Suprapubic skin (tissue), 4 donors: ENCODE results near the gene MACC1. TPM values are rescaled to one million over a fixed set of nuclear protein-coding genes. Genes with fewer than 3 reads are reported as not detected.
A peak's percentile ranks its signal among the peaks of the same experiment; 100 is the strongest.

ENCODE experiments used
- DNase-seq, 2 donors: peaks; one replicate each; pipeline ENCODE4 v3.0.0-alpha.2; 2019; ENCODE audit warnings: low spot score in 2 of 2
- H3K27ac ChIP-seq: fragments of 200-600 bp; sonication (generic); one replicate; pipeline ENCODE4 v1.5.1; 2019
- H3K27me3 ChIP-seq: fragments of 200-600 bp; sonication (generic); one replicate; pipeline ENCODE4 v1.5.1; 2019
- H3K36me3 ChIP-seq: fragments of 200-600 bp; sonication (generic); one replicate; pipeline ENCODE4 v1.5.1; 2019
- H3K4me1 ChIP-seq: fragments of 200-600 bp; sonication (generic); one replicate; pipeline ENCODE4 v1.5.1; 2019
- H3K4me3 ChIP-seq: fragments of 200-600 bp; sonication (generic); one replicate; pipeline ENCODE4 v1.5.1; 2019; ENCODE audit warnings: mild to moderate bottlenecking
- H3K9me3 ChIP-seq: fragments of 200-600 bp; sonication (generic); one replicate; pipeline ENCODE4 v1.5.1; 2019
- EP300 ChIP-seq: sonication (generic); formaldehyde crosslinking; IDR thresholded peaks from one replicate; pipeline ENCODE4 v1.6.1; 2017; ENCODE audit warnings: antibody characterized with exemption
- POLR2A ChIP-seq, 2 donors: fragments of 450-650 bp; IDR thresholded peaks; one replicate each; pipeline ENCODE4 v1.6.1; 2017; ENCODE audit warnings: antibody characterized with exemption in 2 of 2, mild to moderate bottlenecking in 2 of 2, moderate library complexity in 2 of 2
- POLR2AphosphoS5 ChIP-seq, 3 donors: sonication (generic); formaldehyde crosslinking; IDR thresholded peaks; one replicate each; pipeline ENCODE4 v1.6.1; 2017; ENCODE audit warnings: antibody characterized with exemption in 3 of 3
- WGBS: methylation state at CpG from one replicate; pipeline ENCODE4 v1.1.5; 2018; 5-methylcytosine and 5-hydroxymethylcytosine counted together
- total RNA-seq, 4 donors: library from RNA; depleted of rRNA; stranded (reverse); fragments of >200 nt; gene quantifications; one replicate each; pipeline ENCODE4 v1.1.0, GENCODE V29; 2016
- TF ChIP-seq, protein P1 (sequence below), 2 donors: fragments of 200-600 bp in 1 of 2; fragments of 450-650 bp in 1 of 2; sonication (generic) in 1 of 2; IDR thresholded peaks; one replicate each; pipeline ENCODE4 v1.5.1; 2016 to 2019; ENCODE audit warnings: antibody characterized with exemption in 2 of 2, mild to moderate bottlenecking in 1 of 2, moderate library complexity in 1 of 2

The MACC1 gene
- total RNA-seq, 4 donors from 2014 or later = 8.6 to 13.0 (median 11.5) TPM

DNA sequence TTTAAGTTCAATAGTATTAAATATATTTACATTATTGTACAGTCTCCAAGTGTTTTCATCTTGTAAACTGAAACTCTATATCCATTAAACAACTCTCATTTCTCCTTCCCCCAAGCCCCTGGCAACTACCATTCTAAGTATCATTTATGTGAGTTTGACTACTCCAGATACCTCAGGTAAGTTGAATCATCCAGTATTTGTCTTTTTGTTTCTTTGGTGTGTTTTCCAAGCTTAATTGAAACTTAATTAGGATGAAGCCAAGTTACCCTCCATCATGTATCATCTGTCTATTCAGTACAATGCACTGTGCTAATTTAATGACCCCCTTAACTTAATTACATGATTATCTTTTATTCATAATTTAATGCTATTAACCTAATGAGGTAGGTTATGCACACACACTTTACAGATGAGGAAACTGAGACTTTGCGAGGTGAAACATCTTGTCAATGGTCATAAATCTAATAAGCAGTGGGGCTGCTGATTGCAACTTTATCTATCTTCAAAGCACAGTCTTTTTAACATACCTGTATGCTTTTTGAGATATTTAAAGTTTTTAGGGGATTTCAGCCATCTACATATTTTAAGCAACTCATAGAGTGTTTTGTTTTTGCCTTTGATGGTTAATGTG is 663 bp downstream of the MACC1 start:
- Histone ChIP-seq H3K9me3 (no peaks in the 10 kb centered on the region), H3K27ac (no peak overlapping the region), H3K4me3 (peak overlapping the region; percentile 23), H3K36me3 (no peaks in the 10 kb centered on the region), H3K27me3 (no peaks in the 10 kb centered on the region), H3K4me1 (peaks cover 7% of the 10 kb centered on the region)
- no peak for DNase-seq
- WGBS = 73% methylated on average over 1 of the region's 1 CpG
- TF ChIP-seq POLR2AphosphoS5 (IDR thresholded peaks at IDR 0.05) (no peak), POLR2A (IDR thresholded peaks at IDR 0.05) (no peak), EP300 (no peak)
- TF ChIP-seq, protein P1, sequence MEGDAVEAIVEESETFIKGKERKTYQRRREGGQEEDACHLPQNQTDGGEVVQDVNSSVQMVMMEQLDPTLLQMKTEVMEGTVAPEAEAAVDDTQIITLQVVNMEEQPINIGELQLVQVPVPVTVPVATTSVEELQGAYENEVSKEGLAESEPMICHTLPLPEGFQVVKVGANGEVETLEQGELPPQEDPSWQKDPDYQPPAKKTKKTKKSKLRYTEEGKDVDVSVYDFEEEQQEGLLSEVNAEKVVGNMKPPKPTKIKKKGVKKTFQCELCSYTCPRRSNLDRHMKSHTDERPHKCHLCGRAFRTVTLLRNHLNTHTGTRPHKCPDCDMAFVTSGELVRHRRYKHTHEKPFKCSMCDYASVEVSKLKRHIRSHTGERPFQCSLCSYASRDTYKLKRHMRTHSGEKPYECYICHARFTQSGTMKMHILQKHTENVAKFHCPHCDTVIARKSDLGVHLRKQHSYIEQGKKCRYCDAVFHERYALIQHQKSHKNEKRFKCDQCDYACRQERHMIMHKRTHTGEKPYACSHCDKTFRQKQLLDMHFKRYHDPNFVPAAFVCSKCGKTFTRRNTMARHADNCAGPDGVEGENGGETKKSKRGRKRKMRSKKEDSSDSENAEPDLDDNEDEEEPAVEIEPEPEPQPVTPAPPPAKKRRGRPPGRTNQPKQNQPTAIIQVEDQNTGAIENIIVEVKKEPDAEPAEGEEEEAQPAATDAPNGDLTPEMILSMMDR (IDR thresholded peaks at IDR 0.05) = no peak

- H3K27ac ChIP-seq = no peak overlapping the region
- WGBS = 79% methylated on average over 3 of the region's 3 CpGs
- DNase-seq = no peak
- no peak overlapping the region for H3K4me3 ChIP-seq
- H3K27me3 ChIP-seq = no peaks in the 10 kb centered on the region
- TF ChIP-seq POLR2AphosphoS5 (IDR thresholded peaks at IDR 0.05) (no peak), EP300 (no peak), POLR2A (IDR thresholded peaks at IDR 0.05) (no peak)
- TF ChIP-seq, protein P1 (IDR thresholded peaks at IDR 0.05) = no peak
- no peaks in the 10 kb centered on the region for H3K9me3 ChIP-seq
- no peaks in the 10 kb centered on the region for H3K36me3 ChIP-seq
- H3K4me1 ChIP-seq = peaks cover 2% of the 10 kb centered on the region
Observed at GRCh38 chr7:20214921-20215669, 2.1 kb downstream of the MACC1 start.

GRCh38 chr7:20214132-20214531 is 3.1 kb downstream of the MACC1 start:
- Histone ChIP-seq H3K27ac (no peak overlapping the region), H3K9me3 (no peaks in the 10 kb centered on the region), H3K36me3 (no peaks in the 10 kb centered on the region), H3K4me1 (no peaks in the 10 kb centered on the region), H3K27me3 (no peaks in the 10 kb centered on the region), H3K4me3 (no peak overlapping the region)
- no peak for TF ChIP-seq POLR2A (IDR thresholded peaks at IDR 0.05)
- no peak for TF ChIP-seq POLR2AphosphoS5 (IDR thresholded peaks at IDR 0.05)
- TF ChIP-seq EP300 = no peak
- TF ChIP-seq, protein P1 (IDR thresholded peaks at IDR 0.05) = no peak
- WGBS = 95% methylated on average over 2 of the region's 2 CpGs
- no peak for DNase-seq

GRCh38 chr7:20213378-20213777 is 3.8 kb downstream of the MACC1 start:
- no peak for DNase-seq
- WGBS = 94% methylated on average over 1 of the region's 1 CpG
- TF ChIP-seq, protein P1 (IDR thresholded peaks at IDR 0.05) = no peak
- no peak for TF ChIP-seq POLR2A (IDR thresholded peaks at IDR 0.05)
- no peak for TF ChIP-seq POLR2AphosphoS5 (IDR thresholded peaks at IDR 0.05)
- TF ChIP-seq EP300 = no peak

GRCh38 chr7:20211376-20211775 is 5.8 kb downstream of the MACC1 start:
- WGBS = 78% methylated on average over 3 of the region's 3 CpGs

More at GRCh38 chr7:20213378-20213777, 3.8 kb downstream of the MACC1 start:
- Histone ChIP-seq H3K27ac (no peak overlapping the region), H3K27me3 (no peaks in the 10 kb centered on the region), H3K9me3 (no peaks in the 10 kb centered on the region), H3K36me3 (no peaks in the 10 kb centered on the region), H3K4me1 (no peaks in the 10 kb centered on the region), H3K4me3 (no peak overlapping the region)

More at GRCh38 chr7:20211376-20211775, 5.8 kb downstream of the MACC1 start:
- Histone ChIP-seq H3K27ac (no peak overlapping the region), H3K36me3 (no peaks in the 10 kb centered on the region), H3K4me3 (no peak overlapping the region), H3K4me1 (no peaks in the 10 kb centered on the region), H3K27me3 (no peaks in the 10 kb centered on the region), H3K9me3 (no peaks in the 10 kb centered on the region)
- TF ChIP-seq, protein P1 (IDR thresholded peaks at IDR 0.05) = no peak
- no peak for DNase-seq
